Karpas-422 (cell line): ENCODE data around the gene TRAK1. TPM values are rescaled to one million over a fixed set of nuclear protein-coding genes. Genes with fewer than 3 reads are reported as not detected.

Source experiments
- DNase-seq: peaks from one replicate; pipeline ENCODE4 v3.0.0-alpha.2; 2015
- H2AFZ ChIP-seq: fragments of 200-600 bp; sonication (generic); 2 replicates; pipeline ENCODE4 v1.6.1; 2014; ENCODE audit warnings: antibody characterized with exemption, low read length, mixed read lengths
- H3K27ac ChIP-seq: fragments of 200-600 bp; sonication (generic); 2 replicates; pipeline ENCODE4 v1.5.1; 2014; ENCODE audit warnings: mild to moderate bottlenecking, low read length, moderate library complexity
- H3K27me3 ChIP-seq: fragments of 200-600 bp; sonication (generic); 2 replicates; pipeline ENCODE4 v1.6.1; 2014; ENCODE audit warnings: low read length, mixed read lengths
- H3K36me3 ChIP-seq: fragments of 200-600 bp; sonication (generic); 2 replicates; pipeline ENCODE4 v1.6.1; 2014; ENCODE audit warnings: low read length, mixed read lengths; ENCODE audit not compliant: insufficient read depth
- H3K4me1 ChIP-seq: fragments of 200-600 bp; sonication (generic); 2 replicates; pipeline ENCODE4 v1.6.1; 2014; ENCODE audit warnings: mild to moderate bottlenecking, low read length, mixed read lengths
- H3K4me2 ChIP-seq: fragments of 200-600 bp; sonication (generic); 2 replicates; pipeline ENCODE4 v1.6.1; 2014; ENCODE audit warnings: low read length, low read depth, mild to moderate bottlenecking; ENCODE audit not compliant: poor library complexity, severe bottlenecking
- H3K4me3 ChIP-seq: fragments of 200-600 bp; sonication (generic); 2 replicates; pipeline ENCODE4 v1.5.1; 2014; ENCODE audit warnings: mild to moderate bottlenecking, antibody characterized with exemption, low read length, mixed read lengths
- H3K79me2 ChIP-seq: fragments of 200-600 bp; sonication (generic); 2 replicates; pipeline ENCODE4 v1.6.1; 2014; ENCODE audit warnings: mild to moderate bottlenecking, low read length, mixed read lengths
- H3K9ac ChIP-seq: fragments of 200-600 bp; sonication (generic); 2 replicates; pipeline ENCODE4 v1.6.0; 2014; ENCODE audit warnings: low read length
- H3K9me2 ChIP-seq: fragments of 200-600 bp; sonication (generic), shearing (Covaris generic); replicated peaks from 2 replicates; pipeline ENCODE4 v1.6.0; 2014; ENCODE audit warnings: mild to moderate bottlenecking, low read length, moderate library complexity; ENCODE audit not compliant: insufficient read depth
- H3K9me3 ChIP-seq: fragments of 300-700, 200-600 bp; sonication (generic); 2 replicates; pipeline ENCODE4 v1.6.1; 2014; ENCODE audit warnings: low read length, mixed read lengths
- H4K20me1 ChIP-seq: fragments of 200-600 bp; sonication (generic); 2 replicates; pipeline ENCODE4 v1.6.1; 2014; ENCODE audit warnings: mild to moderate bottlenecking, antibody characterized with exemption, low read length, low read depth; ENCODE audit not compliant: insufficient read depth
- total RNA-seq: library from RNA; depleted of rRNA; stranded (reverse); fragments of >200 nt; shearing (Covaris generic); gene quantifications from 2 replicates; pipeline ENCODE4 v1.2.3, GENCODE V29; 2014; ENCODE audit warnings: low replicate concordance

The TRAK1 gene
- total RNA-seq, 1 experiment from 2014 or later: 72.8 TPM

GRCh38 chr3:42115946-42116345 is 24.8 kb downstream of the TRAK1 start:
- Histone ChIP-seq H3K9ac (no peak overlapping the region), H3K36me3 (no peaks in the 10 kb centered on the region), H3K27ac (no peak overlapping the region), H3K79me2 (peaks cover 78% of the 10 kb centered on the region), H2AFZ (no peak overlapping the region), H3K4me2 (no peak overlapping the region), H4K20me1 (no peaks in the 10 kb centered on the region), H3K9me3 (no peaks in the 10 kb centered on the region), H3K9me2 (no peaks in the 10 kb centered on the region), H3K27me3 (no peaks in the 10 kb centered on the region), H3K4me3 (no peak overlapping the region), H3K4me1 (peaks cover 29% of the 10 kb centered on the region)
- no peak for DNase-seq

GRCh38 chr3:42116466-42116865 is 25.3 kb downstream of the TRAK1 start:
- Histone ChIP-seq H3K9me3 (no peaks in the 10 kb centered on the region), H3K4me1 (peaks cover 29% of the 10 kb centered on the region), H3K27me3 (no peaks in the 10 kb centered on the region), H3K27ac (no peak overlapping the region; the same call in 1 of the 2 replicates), H3K9ac (no peak overlapping the region), H3K36me3 (no peaks in the 10 kb centered on the region), H3K79me2 (peaks cover 79% of the 10 kb centered on the region), H3K4me3 (no peak overlapping the region), H3K9me2 (no peaks in the 10 kb centered on the region), H4K20me1 (no peaks in the 10 kb centered on the region), H2AFZ (no peak overlapping the region), H3K4me2 (no peak overlapping the region)
- DNase-seq: no peak

- Histone ChIP-seq H2AFZ (no peak overlapping the region), H3K9me3 (no peaks in the 10 kb centered on the region), H3K4me3 (no peak overlapping the region), H3K9me2 (no peaks in the 10 kb centered on the region), H3K27me3 (no peaks in the 10 kb centered on the region), H3K4me1 (peaks cover 34% of the 10 kb centered on the region), H3K4me2 (no peak overlapping the region), H3K9ac (no peak overlapping the region), H4K20me1 (no peaks in the 10 kb centered on the region), H3K36me3 (no peaks in the 10 kb centered on the region), H3K27ac (no peak overlapping the region), H3K79me2 (peaks cover 88% of the 10 kb centered on the region)
- DNase-seq: peak; percentile 53
Measured at GRCh38 chr3:42117175-42118008, 26.2 kb downstream of the TRAK1 start.

GRCh38 chr3:42118762-42119361 is 27.7 kb downstream of the TRAK1 start:
- peak overlapping the region; percentile 23 for H3K9ac ChIP-seq
- H3K27me3 ChIP-seq: no peaks in the 10 kb centered on the region
- H4K20me1 ChIP-seq: no peaks in the 10 kb centered on the region
- no peak overlapping the region for H3K4me2 ChIP-seq
- peaks cover 46% of the 10 kb centered on the region for H3K4me1 ChIP-seq
- H2AFZ ChIP-seq: no peak overlapping the region
- H3K9me3 ChIP-seq: no peaks in the 10 kb centered on the region
- H3K36me3 ChIP-seq: 0 out of 2 replicates have a peak, but pooled peaks cover 3% of the 10 kb centered on the region
- H3K9me2 ChIP-seq: no peaks in the 10 kb centered on the region
- peaks cover 95% of the 10 kb centered on the region for H3K79me2 ChIP-seq
- H3K27ac ChIP-seq: peak overlapping the region; percentile 70
- DNase-seq: peak; percentile 83
- H3K4me3 ChIP-seq: no peak overlapping the region

- peak overlapping the region; percentile 70 for H3K27ac ChIP-seq
- peaks cover 95% of the 10 kb centered on the region for H3K79me2 ChIP-seq
- no peak for DNase-seq
- no peaks in the 10 kb centered on the region for H3K9me3 ChIP-seq
- 0 out of 2 replicates have a peak, but pooled peaks cover 3% of the 10 kb centered on the region for H3K36me3 ChIP-seq
- peak overlapping the region; percentile 23; the same call in 1 of the 2 replicates for H3K9ac ChIP-seq
- H3K4me1 ChIP-seq: peaks cover 48% of the 10 kb centered on the region
- no peak overlapping the region for H3K4me2 ChIP-seq
- no peak overlapping the region for H2AFZ ChIP-seq
- H4K20me1 ChIP-seq: no peaks in the 10 kb centered on the region
- no peaks in the 10 kb centered on the region for H3K27me3 ChIP-seq
- no peaks in the 10 kb centered on the region for H3K9me2 ChIP-seq
- no peak overlapping the region for H3K4me3 ChIP-seq
Measured at GRCh38 chr3:42119561-42120355, 28.6 kb downstream of the TRAK1 start.

GRCh38 chr3:42120866-42121265 is 29.7 kb downstream of the TRAK1 start:
- no peak for DNase-seq
- Histone ChIP-seq H3K79me2 (peaks cover 85% of the 10 kb centered on the region), H3K4me1 (peaks cover 51% of the 10 kb centered on the region), H3K36me3 (0 out of 2 replicates have a peak, but pooled peaks cover 3% of the 10 kb centered on the region), H3K4me2 (no peak overlapping the region), H3K27ac (no peak overlapping the region), H3K9me3 (no peaks in the 10 kb centered on the region), H3K4me3 (no peak overlapping the region), H3K9me2 (no peaks in the 10 kb centered on the region), H2AFZ (no peak overlapping the region), H3K27me3 (no peaks in the 10 kb centered on the region), H4K20me1 (no peaks in the 10 kb centered on the region), H3K9ac (no peak overlapping the region)

- 0 out of 2 replicates have a peak, but pooled peaks cover 16% of the 10 kb centered on the region for H3K36me3 ChIP-seq
- peaks cover 82% of the 10 kb centered on the region for H3K79me2 ChIP-seq
- H2AFZ ChIP-seq: no peak overlapping the region
- no peaks in the 10 kb centered on the region for H4K20me1 ChIP-seq
- no peak overlapping the region for H3K4me2 ChIP-seq
- H3K9ac ChIP-seq: no peak overlapping the region
- H3K9me3 ChIP-seq: no peaks in the 10 kb centered on the region
- DNase-seq: no peak
- H3K4me3 ChIP-seq: no peak overlapping the region
- H3K9me2 ChIP-seq: no peaks in the 10 kb centered on the region
- H3K27ac ChIP-seq: peak overlapping the region; percentile 62
- H3K4me1 ChIP-seq: peaks cover 65% of the 10 kb centered on the region
- no peaks in the 10 kb centered on the region for H3K27me3 ChIP-seq
Measured at GRCh38 chr3:42122261-42123011, 31.3 kb downstream of the TRAK1 start.
